H54 (cell line): ENCODE data around the gene RBM38.

Experiments used
- DNase-seq: peaks from one replicate; pipeline ENCODE4 v3.0.0; 2011; ENCODE audit warnings: low spot score, mixed read lengths; ENCODE audit not compliant: insufficient read length
- FAIRE-seq: peaks from 3 replicates; lab custom pipeline; 2011; peaks lifted over from hg19 to GRCh38; lab: Jason Lieb, UNC
- POLR2A ChIP-seq: IDR thresholded peaks from 2 replicates; pipeline ENCODE4 v1.6.1; 2011; ENCODE audit warnings: low read depth, mild to moderate bottlenecking, low read length

Gene RBM38

DNA sequence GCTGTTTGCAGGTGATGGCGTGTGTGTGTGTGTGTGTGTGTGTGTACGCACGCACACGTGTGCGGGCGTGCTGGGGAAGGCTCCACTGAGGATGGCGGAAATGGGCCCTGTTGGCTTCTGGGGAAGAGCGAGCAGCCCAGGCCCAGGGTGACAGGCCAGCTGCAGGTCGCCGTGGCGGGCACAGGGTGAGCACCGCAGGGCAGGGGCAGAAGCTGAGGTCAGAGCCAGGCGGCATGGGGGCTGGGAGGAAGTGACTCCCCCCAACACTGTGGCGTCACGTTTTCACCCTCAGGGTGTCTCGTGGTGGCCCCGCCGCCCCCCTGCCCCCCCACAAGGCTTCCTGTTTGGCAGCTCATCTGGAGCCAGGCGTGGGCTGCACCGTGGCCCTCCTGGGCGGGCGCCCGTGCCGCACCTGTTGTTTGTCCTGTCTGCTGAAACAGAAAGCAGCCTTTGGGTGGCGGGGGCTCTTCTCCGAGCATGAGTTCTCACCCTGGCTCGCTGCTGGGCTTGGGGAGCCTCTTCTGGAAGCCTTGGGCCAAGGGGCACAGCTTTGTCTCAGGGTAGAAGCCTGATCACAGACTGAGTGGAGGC, 7.1 kb downstream of the RBM38 start:
- TF ChIP-seq POLR2A, result no peak
- FAIRE-seq (no peak), DNase-seq (no peak)

DNA sequence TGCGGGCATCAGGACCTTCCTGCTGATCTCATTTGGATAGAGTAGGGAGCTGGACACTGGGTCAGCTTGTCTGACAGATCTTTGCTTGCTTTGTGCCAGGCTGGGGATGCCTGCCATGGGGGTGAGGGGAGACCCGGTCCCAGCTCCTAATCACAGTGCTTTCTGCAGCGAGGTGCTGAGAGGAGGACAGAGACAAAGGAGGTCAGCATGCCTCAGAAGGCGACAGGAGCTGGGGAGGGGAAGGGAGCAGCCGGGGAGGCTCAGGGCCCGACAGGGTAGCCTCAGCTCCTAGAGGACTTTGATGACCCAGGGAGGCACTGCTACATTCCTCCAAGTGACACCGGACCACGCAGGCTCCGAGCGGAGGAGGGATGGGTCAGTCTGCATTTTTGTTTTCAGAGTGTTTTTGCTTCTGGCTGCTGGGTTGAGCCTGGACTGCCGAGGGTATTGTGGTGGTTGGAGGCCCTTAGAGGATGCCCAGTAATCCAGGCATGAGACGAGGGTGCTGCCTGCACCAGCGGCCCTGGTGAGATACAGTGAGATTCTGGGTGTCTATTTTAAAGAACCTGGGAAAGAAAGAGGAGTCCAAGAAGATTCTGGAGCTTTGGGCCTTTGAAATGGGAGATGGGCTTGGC, 7.8 kb downstream of the RBM38 start:
- no peak for TF ChIP-seq POLR2A
- DNase-seq (no peak), FAIRE-seq (no peak)

DNA sequence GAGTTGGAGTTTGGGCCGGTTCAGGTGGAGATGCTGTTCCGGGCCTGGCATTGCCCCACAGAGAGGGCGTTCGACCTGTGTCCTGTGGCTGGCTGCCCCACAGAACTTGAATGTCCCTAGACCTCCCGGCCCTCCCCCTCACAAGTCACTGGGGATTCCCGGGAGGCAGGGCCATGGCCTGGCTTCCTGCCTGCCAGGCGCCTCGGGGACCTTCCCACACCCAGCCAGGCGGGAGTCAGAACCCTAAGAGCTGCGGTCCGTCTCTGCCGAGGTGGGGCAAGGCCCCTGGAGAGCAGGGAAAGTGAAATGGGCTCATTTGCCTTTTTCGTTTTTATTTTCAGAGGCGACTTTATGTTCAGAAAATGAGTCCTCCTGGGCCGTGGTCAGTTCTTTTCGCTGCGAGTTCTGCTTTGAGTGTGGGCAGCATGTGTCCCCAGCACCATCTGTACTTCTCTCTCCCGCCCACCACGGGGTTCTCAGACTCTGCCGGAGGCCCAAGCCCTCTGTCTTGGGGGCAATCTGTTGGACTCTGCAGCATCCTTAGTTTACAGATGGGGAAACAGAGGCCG, 8.5 kb downstream of the RBM38 start:
- FAIRE-seq, result no peak
- no peak for TF ChIP-seq POLR2A
- DNase-seq, result no peak

DNA sequence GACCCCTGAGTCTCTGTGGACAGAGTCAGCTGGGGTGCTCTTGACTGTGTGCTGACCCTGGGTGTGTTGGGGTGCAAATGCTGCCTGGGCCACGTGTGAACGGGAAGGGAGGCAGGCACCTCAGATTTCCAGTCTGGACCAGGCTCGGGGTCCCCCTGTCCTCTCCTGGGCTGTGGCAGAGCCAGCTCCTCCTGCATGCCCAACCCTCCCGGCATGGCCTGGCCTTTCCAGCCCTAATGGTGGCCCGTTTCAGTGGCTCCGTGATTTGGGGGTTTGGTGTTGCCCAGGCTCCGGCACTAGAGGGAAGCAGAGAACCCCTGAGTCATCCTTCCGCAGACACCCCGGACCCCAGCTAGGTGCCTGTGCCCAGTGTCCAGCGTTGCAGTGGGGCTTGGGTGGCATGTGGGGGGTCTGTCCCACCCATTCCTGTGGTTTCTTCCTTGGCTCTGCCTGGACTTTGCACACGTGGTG, 9.1 kb downstream of the RBM38 start:
- no peak for FAIRE-seq
- TF ChIP-seq POLR2A, result no peak

DNA sequence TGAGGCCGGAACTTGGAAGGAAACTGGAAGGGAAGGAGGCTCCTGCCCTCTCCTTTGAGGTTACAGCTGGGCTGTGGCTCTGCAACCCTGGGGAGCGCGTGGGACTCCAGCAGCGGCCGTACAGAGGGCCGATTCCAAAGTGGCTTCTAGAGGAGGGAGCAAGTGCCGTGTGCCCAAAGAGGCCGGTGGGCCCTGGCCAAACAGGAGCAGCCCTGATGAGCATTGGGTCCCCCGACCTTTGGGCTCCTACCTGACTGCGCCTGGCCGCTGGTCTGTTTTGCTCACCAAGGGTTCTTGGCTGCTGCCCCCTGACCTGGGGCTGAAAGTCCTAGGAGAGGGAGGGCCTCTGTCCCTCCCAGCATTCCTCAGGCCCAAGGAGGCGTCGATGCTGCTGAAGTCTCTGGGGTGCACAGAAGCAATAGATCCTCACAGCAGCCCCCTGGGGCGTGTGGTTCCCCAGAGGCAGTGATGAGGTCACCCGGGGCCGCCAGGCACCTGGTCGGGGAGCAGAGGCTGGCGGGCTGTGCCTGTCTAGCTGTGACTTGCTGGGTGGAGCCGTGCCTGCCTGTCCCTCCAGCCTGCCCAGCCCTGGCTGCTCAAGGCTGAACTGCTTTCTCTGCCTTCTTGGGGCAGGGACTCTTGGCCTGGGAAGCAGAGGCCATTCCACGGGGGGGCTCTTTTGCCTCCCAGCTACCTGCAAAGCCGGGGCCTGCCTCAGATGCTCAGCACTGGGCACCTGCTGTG, 9.8 kb downstream of the RBM38 start:
- TF ChIP-seq POLR2A, result no peak
- DNase-seq (no peak), FAIRE-seq (no peak)

More for the DNA sequence above, 9.1 kb downstream of the RBM38 start:
- no peak for DNase-seq

DNA sequence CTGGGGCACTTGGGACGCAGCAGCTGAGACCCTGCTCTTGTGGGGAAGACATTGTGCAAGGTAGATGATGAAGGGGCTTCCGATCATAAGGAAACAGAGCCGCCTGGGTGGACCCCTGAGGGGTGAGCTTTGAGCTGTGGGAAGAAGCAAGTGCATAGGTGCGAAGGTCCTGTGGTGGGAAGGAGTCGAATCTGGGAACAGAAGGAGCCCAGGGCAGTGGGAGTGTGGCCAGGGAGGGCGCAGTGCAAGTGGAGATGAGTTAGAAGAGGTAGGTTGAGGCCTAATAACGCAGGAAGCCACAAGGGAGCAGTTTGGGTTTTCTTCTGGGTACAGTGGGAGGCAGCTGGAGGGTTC, 10.3 kb downstream of the RBM38 start:
- TF ChIP-seq POLR2A, result no peak
- no peak for DNase-seq
- no peak for FAIRE-seq

DNA sequence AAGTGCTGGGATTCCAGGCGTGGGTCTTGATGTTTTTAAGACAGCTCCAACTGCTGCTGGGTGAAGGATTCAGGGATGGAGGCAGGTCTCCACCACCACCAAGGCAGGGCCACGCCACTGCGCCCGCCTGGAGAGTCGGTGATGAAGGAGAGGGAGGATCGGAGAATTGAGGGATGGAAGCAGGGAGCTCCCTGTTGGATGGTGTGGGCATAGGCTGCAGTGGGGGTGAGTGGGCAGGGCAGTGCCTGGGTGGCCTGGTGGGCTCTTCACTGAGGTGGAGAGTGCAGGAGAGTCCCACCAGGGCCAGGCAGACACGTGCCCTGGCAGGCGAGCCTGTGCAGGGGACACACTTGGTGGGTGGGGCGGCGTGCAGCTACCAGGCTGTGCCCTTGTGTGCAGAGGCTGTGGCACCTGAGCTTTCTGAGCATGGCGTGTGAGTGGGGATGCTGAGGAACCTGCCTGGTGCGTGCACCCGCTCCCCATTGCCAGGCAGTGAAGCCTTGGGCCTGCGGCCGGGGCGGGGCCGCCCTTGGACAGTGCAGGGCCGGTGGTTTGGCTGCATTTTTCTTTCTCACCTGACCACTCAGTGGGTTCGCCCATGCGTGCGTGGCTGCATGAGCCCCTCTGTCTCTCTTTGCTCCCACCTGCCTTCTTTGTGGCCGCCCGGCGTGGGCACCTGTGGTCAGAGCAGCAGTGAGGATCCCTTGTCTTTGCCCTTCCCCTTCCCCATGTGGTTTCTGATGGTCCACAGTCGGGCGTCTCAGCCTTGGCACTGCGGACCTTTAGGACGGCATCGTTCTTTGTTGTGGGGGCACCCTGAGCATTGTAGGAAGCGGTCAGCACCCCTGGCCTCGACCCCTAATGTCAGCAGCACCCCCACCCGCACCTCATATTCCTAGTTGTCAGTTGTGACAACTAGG, 11.3 kb downstream of the RBM38 start:
- no peak for FAIRE-seq
- TF ChIP-seq POLR2A, result no peak
- no peak for DNase-seq

DNA sequence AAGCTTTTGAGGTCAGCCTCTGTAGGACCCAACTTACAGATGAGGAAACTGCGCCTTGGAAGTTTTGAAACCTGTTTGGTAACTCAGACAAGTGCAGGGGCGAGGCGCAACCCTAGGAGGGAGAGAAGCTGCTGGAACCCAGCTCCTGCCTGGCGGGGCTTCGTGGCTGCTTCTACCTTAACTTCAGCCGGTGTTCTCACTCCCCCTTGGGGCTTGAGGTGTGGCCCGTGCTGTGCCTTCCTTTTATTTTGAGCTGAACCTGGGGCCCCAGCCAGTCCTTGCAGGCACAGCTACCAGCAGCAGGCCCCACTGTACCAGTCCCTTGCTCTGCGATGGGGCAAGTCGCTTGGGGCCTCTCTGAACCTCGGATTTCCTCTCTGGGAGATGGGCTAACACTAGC, 12.0 kb downstream of the RBM38 start:
- no peak for FAIRE-seq
- no peak for DNase-seq
- TF ChIP-seq POLR2A, result no peak

DNA sequence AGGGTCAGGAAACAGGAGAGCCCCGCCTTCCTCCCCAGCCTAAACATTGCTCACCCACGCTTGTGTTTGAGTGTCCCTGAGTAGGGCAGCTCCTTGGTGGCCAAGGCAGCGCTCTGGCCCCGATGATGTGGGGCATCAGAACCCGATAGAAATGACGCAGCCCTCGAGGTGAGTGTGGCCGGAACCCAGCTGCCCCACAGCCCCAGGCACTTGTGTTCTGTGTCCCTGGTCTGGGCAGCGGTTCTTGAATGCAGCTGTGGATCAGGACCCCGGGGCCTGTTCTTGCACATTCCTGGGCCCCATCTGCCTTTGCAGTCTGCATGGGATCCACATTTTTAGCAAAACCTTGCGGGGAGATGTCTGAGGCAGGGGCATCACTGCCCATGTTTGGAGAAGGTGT, 12.8 kb downstream of the RBM38 start:
- DNase-seq, result no peak
- TF ChIP-seq POLR2A, result no peak
- no peak for FAIRE-seq

DNA sequence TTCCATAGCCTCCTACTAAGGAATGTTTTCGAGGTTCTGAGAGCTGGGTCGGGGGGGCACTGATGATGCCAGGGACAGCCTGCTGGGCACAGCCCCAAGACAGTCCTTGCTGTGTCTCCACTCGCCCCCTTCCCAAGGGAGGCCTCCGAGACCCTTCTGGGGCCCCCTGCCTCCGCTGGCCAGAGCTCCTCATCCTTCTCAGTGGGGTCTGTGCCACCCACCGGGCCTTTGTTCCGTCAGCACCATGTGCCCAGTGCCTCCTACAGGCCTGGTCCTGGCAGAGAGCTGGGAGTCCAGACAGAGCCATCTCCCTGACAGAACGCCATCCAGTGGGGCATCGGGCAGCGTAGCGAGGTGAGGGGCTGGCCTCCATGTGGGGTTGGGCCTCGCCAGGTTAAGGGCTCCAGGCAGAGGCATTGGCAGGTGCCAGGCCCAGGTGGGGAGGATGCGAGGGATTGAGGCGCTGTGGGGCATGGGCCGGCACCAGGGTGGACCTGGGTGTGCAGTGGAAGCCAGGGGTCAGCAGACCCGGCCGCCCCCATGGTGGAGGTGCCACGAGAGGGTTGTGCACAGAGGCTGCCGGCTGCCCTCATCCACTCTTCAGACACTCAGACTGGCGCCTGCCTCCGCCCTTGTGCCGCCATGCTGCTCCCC, 13.3 kb downstream of the RBM38 start:
- DNase-seq (no peak), FAIRE-seq (no peak)
- no peak for TF ChIP-seq POLR2A

DNA sequence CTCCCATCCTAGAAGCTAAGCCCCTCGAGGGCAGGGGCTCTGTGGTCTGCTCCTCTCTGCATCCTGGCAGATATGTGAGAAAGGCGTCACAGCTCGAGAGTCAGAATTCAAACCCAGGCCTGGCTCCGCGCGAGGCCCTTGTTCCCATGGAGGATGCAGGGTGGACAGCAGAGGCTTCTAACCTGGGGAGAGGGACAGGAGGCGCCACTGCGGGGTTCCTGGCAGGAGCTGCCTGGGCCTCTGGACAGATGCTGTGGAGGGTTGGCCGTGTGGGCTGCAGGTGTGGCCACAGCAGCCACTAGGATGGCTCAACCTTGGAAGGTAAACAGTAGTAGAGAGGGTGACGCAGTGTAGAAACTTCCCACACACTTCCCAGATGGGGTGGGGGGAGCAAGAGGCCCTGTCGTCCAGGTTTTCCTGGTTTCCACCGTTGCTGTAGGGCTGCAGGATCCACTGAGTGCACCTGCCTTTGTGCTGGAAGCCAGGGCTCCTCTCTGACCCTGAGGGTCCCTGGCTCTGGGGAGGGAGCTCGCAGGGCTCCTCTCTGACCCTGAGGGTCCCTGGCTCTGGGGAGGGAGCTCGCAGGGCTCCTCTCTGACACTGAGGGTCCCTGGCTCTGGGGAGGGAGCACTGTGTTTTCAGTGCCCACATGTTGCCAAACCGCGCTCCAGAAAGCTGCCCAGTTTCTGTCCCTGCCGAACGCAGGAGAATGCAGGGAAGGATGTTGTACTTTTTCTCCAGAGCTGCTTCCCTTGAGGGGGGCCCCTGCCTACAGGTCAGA, 14.2 kb downstream of the RBM38 start:
- FAIRE-seq (no peak), DNase-seq (no peak)
- no peak for TF ChIP-seq POLR2A

DNA sequence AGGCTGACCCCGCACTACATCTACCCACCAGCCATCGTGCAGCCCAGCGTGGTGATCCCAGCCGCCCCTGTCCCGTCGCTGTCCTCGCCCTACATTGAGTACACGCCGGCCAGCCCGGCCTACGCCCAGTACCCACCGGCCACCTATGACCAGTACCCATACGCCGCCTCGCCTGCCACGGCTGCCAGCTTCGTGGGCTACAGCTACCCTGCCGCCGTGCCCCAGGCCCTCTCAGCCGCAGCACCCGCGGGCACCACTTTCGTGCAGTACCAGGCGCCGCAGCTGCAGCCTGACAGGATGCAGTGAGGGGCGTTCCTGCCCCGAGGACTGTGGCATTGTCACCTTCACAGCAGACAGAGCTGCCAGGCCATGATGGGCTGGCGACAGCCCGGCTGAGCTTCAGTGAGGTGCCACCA, 16.4 kb downstream of the RBM38 start:
- DNase-seq (no peak), FAIRE-seq (no peak)
- TF ChIP-seq POLR2A, result no peak
